H9 (cell line): ENCODE results near the gene DNAJC1. TPM values are rescaled to one million over a fixed set of nuclear protein-coding genes. Genes with fewer than 3 reads are reported as not detected.

Experiments
- DNase-seq: peaks from one replicate; pipeline ENCODE4 v3.0.0-alpha.2; 2017
- H2AFZ ChIP-seq: one replicate; pipeline ENCODE4 v1.6.1; 2013; ENCODE audit warnings: mild to moderate bottlenecking, low read length, control low read depth, moderate library complexity
- H2AK5ac ChIP-seq: 2 replicates; pipeline ENCODE4 v1.6.1; 2013; ENCODE audit warnings: low read length, control low read depth, mixed read lengths; ENCODE audit not compliant: insufficient read length
- H2BK120ac ChIP-seq: one replicate; pipeline ENCODE4 v1.6.1; 2013; ENCODE audit warnings: low read depth, mild to moderate bottlenecking, low read length, control low read depth, inconsistent platforms; ENCODE audit not compliant: poor library complexity, severe bottlenecking
- H2BK12ac ChIP-seq: 2 replicates; pipeline ENCODE4 v1.6.1; 2013; ENCODE audit warnings: low read length, control low read depth, mixed read lengths, low read depth; ENCODE audit not compliant: insufficient read length
- H2BK15ac ChIP-seq: 2 replicates; pipeline ENCODE4 v1.6.1; 2013; ENCODE audit warnings: low read depth, low read length, control low read depth
- H2BK20ac ChIP-seq: one replicate; pipeline ENCODE4 v1.6.1; 2013; ENCODE audit warnings: low read depth, mild to moderate bottlenecking, low read length, control low read depth, inconsistent platforms; ENCODE audit not compliant: poor library complexity, severe bottlenecking
- H2BK5ac ChIP-seq: 2 replicates; pipeline ENCODE4 v1.6.1; 2013; ENCODE audit warnings: low read length, control low read depth, mixed read lengths; ENCODE audit not compliant: insufficient read length
- H3K14ac ChIP-seq: 2 replicates; pipeline ENCODE4 v1.6.1; 2013; ENCODE audit warnings: low read length, control low read depth; ENCODE audit not compliant: insufficient read depth
- H3K18ac ChIP-seq: 2 replicates; pipeline ENCODE4 v1.6.1; 2013; ENCODE audit warnings: low read depth, mild to moderate bottlenecking, mixed read lengths, low read length, control low read depth; ENCODE audit not compliant: insufficient read length
- H3K23ac ChIP-seq: 2 replicates; pipeline ENCODE4 v1.6.1; 2013; ENCODE audit warnings: low read length, control low read depth, mixed read lengths, low read depth; ENCODE audit not compliant: insufficient read length
- H3K23me2 ChIP-seq: 2 replicates; pipeline ENCODE4 v1.6.1; 2013; ENCODE audit warnings: low read depth, mild to moderate bottlenecking, mixed read lengths, low read length, control low read depth; ENCODE audit not compliant: insufficient read length, poor library complexity, severe bottlenecking
- H3K27ac ChIP-seq: 2 replicates; pipeline ENCODE4 v1.5.1; 2013; ENCODE audit warnings: low read length, control low read depth, mixed read lengths, low read depth; ENCODE audit not compliant: insufficient read length
- H3K27me3 ChIP-seq: 2 replicates; pipeline ENCODE4 v1.6.1; 2013; ENCODE audit warnings: low read length, control low read depth, inconsistent platforms; ENCODE audit not compliant: insufficient read depth
- H3K4ac ChIP-seq: 2 replicates; pipeline ENCODE4 v1.6.1; 2013; ENCODE audit warnings: low read depth, mild to moderate bottlenecking, control low read depth, inconsistent platforms, low read length, moderate library complexity
- H3K4me1 ChIP-seq: 2 replicates; pipeline ENCODE4 v1.6.1; 2013; ENCODE audit warnings: low read length, control low read depth, inconsistent platforms; ENCODE audit not compliant: insufficient read depth
- H3K4me2 ChIP-seq: 2 replicates; pipeline ENCODE4 v1.6.1; 2013; ENCODE audit warnings: low read length, control low read depth, mixed read lengths; ENCODE audit not compliant: insufficient read length, insufficient read depth
- H3K56ac ChIP-seq: 2 replicates; pipeline ENCODE4 v1.6.1; 2013; ENCODE audit warnings: low read depth, mild to moderate bottlenecking, mixed read lengths, low read length, control low read depth; ENCODE audit not compliant: insufficient read length
- H3K79me1 ChIP-seq: 2 replicates; pipeline ENCODE4 v1.6.1; 2013; ENCODE audit warnings: low read depth, mild to moderate bottlenecking, moderate library complexity, low read length, control low read depth, inconsistent platforms; ENCODE audit not compliant: insufficient read depth, poor library complexity, severe bottlenecking
- H3K79me2 ChIP-seq: 2 replicates; pipeline ENCODE4 v1.6.1; 2013; ENCODE audit warnings: low read length, control low read depth, inconsistent platforms; ENCODE audit not compliant: insufficient read depth
- H3K9ac ChIP-seq: 2 replicates; pipeline ENCODE4 v1.6.1; 2013; ENCODE audit warnings: low read length, control low read depth, mixed read lengths; ENCODE audit not compliant: insufficient read length; ENCODE audit errors: extremely low read depth
- H3K9me3 ChIP-seq: one replicate; pipeline ENCODE4 v1.6.1; 2013; ENCODE audit warnings: low read depth, low read length, inconsistent platforms; ENCODE audit not compliant: control insufficient read depth
- H3T11ph ChIP-seq: one replicate; pipeline ENCODE4 v1.6.1; 2013; ENCODE audit warnings: mild to moderate bottlenecking, low read length, control low read depth, inconsistent platforms
- H4K20me1 ChIP-seq: one replicate; pipeline ENCODE4 v1.6.1; 2013; ENCODE audit not compliant: control insufficient read depth, insufficient read length, insufficient read depth
- H4K5ac ChIP-seq: 2 replicates; pipeline ENCODE4 v1.6.1; 2013; ENCODE audit warnings: low read depth, mild to moderate bottlenecking, mixed read lengths, low read length, control low read depth; ENCODE audit not compliant: insufficient read length
- H4K8ac ChIP-seq: replicated peaks from 2 replicates; pipeline ENCODE4 v1.6.1; 2013; ENCODE audit warnings: low read length, control low read depth, mixed read lengths, low read depth; ENCODE audit not compliant: insufficient read length
- H4K91ac ChIP-seq: 2 replicates; pipeline ENCODE4 v1.6.1; 2013; ENCODE audit warnings: low read depth, mild to moderate bottlenecking, moderate library complexity, mixed read lengths, low read length, control low read depth; ENCODE audit not compliant: insufficient read length
- H3K27ac Mint-ChIP-seq, 3 experiments: 2 replicates in 2 of 3; 3 replicates in 1 of 3; pipeline ENCODE4 v1.8.0; 2020 to 2021; ENCODE audit warnings: mixed read lengths in 3 of 3, mild to moderate bottlenecking in 1 of 3, moderate library complexity in 1 of 3
- H3K27me3 Mint-ChIP-seq: 2 replicates; pipeline ENCODE4 v1.8.0; 2021; ENCODE audit warnings: low read depth, mild to moderate bottlenecking, moderate library complexity, mixed read lengths
- H3K36me3 Mint-ChIP-seq, 3 experiments: 2 replicates in 2 of 3; 3 replicates in 1 of 3; pipeline ENCODE4 v1.8.0; 2020 to 2021; ENCODE audit warnings: low read depth in 3 of 3, mixed read lengths in 3 of 3; ENCODE audit not compliant: insufficient read depth in 1 of 3
- H3K4me1 Mint-ChIP-seq, 2 experiments: 2 replicates each; pipeline ENCODE4 v1.8.0; 2020; ENCODE audit warnings: mixed read lengths in 2 of 2
- H3K4me3 Mint-ChIP-seq, 2 experiments: 2 replicates in 1 of 2; 3 replicates in 1 of 2; pipeline ENCODE4 v1.8.0; 2020 to 2021; ENCODE audit warnings: mild to moderate bottlenecking in 2 of 2, mixed read lengths in 2 of 2, moderate library complexity in 1 of 2
- H3K9me3 Mint-ChIP-seq, 2 experiments: 2 replicates in 1 of 2; 3 replicates in 1 of 2; pipeline ENCODE4 v1.8.0; 2020; ENCODE audit warnings: mild to moderate bottlenecking in 2 of 2, mixed read lengths in 2 of 2, moderate library complexity in 1 of 2
- total RNA-seq: library from RNA; stranded (reverse); gene quantifications from 2 replicates; pipeline ENCODE4 v1.2.1, GENCODE V29; 2021
- TF ChIP-seq, protein P1 (sequence below): fragments of 200-600 bp; sonication (generic); conservative IDR thresholded peaks from 3 replicates; pipeline ENCODE4 v1.8.0; 2021; ENCODE audit warnings: antibody characterized with exemption, mild to moderate bottlenecking

DNAJC1 gene
- total RNA-seq, 1 experiment from 2014 or later: 11.2 TPM

DNA sequence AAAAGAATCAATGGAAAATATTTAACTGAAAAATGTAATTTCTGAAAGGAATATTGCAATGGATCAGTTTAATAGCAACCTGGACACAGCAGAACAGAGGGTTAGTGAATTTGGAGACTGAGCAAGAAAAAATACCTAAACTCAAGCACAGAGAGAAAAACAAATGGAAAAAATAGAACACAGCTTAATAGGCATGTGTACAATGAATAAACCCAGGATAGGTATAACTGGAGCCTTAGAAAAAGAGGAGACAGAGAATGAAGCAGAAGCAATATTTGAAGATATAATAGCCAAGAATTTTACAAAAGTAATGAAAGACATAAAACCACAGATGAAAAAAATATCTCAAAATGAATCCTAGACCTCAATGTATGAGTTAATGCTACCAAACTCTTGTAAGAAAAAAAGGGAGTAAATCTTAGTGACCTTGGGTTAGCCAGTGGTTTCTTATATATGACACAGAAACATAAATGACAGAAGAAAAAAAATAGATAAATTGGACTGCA, 2.9 kb upstream of the DNAJC1 start:
- no peak for DNase-seq
- TF ChIP-seq, protein P1, sequence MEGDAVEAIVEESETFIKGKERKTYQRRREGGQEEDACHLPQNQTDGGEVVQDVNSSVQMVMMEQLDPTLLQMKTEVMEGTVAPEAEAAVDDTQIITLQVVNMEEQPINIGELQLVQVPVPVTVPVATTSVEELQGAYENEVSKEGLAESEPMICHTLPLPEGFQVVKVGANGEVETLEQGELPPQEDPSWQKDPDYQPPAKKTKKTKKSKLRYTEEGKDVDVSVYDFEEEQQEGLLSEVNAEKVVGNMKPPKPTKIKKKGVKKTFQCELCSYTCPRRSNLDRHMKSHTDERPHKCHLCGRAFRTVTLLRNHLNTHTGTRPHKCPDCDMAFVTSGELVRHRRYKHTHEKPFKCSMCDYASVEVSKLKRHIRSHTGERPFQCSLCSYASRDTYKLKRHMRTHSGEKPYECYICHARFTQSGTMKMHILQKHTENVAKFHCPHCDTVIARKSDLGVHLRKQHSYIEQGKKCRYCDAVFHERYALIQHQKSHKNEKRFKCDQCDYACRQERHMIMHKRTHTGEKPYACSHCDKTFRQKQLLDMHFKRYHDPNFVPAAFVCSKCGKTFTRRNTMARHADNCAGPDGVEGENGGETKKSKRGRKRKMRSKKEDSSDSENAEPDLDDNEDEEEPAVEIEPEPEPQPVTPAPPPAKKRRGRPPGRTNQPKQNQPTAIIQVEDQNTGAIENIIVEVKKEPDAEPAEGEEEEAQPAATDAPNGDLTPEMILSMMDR: no peak
- Histone ChIP-seq H2BK20ac (no peak overlapping the region), H2AK5ac (no peak overlapping the region), H3K56ac (no peak overlapping the region), H3K9ac (no peak overlapping the region), H2BK12ac (no peak overlapping the region), H3K27ac (no peak overlapping the region), H3K79me2 (no peaks in the 10 kb centered on the region), H2BK15ac (no peak overlapping the region), H3K18ac (no peak overlapping the region), H3K4me2 (no peak overlapping the region), H3K4ac (no peak overlapping the region), H3K23ac (no peak overlapping the region), H4K20me1 (no peaks in the 10 kb centered on the region), H2BK5ac (no peak overlapping the region), H2BK120ac (no peak overlapping the region), H3K23me2 (peaks cover 10% of the 10 kb centered on the region), H3K79me1 (no peaks in the 10 kb centered on the region), H3K4me1 (no peaks in the 10 kb centered on the region), H4K5ac (no peak overlapping the region), H3K14ac (no peak overlapping the region), H3T11ph (no peak overlapping the region), H2AFZ (no peak overlapping the region), H3K9me3 (no peaks in the 10 kb centered on the region), H3K27me3 (no peaks in the 10 kb centered on the region), H4K8ac (no peak overlapping the region), H4K91ac (no peak overlapping the region)
- peaks cover 0 to 6% (median 0%) of the 10 kb centered on the region in 3 experiments; a peak in 1 of 7 replicates for H3K36me3 Mint-ChIP-seq
- peaks cover 4 to 9% of the 10 kb centered on the region in 2 experiments for H3K9me3 Mint-ChIP-seq
- H3K27me3 Mint-ChIP-seq: peaks cover 12% of the 10 kb centered on the region
- no peak overlapping the region for H3K4me3 Mint-ChIP-seq
- H3K27ac Mint-ChIP-seq: no peak overlapping the region
- peaks cover 15 to 17% of the 10 kb centered on the region in 2 experiments for H3K4me1 Mint-ChIP-seq
